GM21515 (cell line): ENCODE results near the gene LRRC3C.

Experiments used
- ATAC-seq: cut with Tn5 transposase; IDR thresholded peaks from one replicate; pipeline ENCODE4 v1.9.1; 2021; ENCODE audit not compliant: unreplicated experiment

LRRC3C gene

GRCh38 chr17:39974433-39974832 is 46.9 kb downstream of the LRRC3C start:
- ATAC-seq = no peak

- no peak for ATAC-seq
Measured at GRCh38 chr17:39975801-39976200, 48.3 kb downstream of the LRRC3C start.

GRCh38 chr17:39979016-39979670 is 51.6 kb downstream of the LRRC3C start:
- ATAC-seq = no peak

- ATAC-seq = peak; percentile 4
Measured at GRCh38 chr17:39979893-39980350, 52.4 kb downstream of the LRRC3C start.

- ATAC-seq = peak; percentile 86
Measured at GRCh38 chr17:39980351-39981206, 53.0 kb downstream of the LRRC3C start, which contains the start of gene PSMD3. TSS of gene PSMD3 (plus strand) at chr17:39980807. CDS start at chr17:39980971, 164 bp downstream.

- no peak for ATAC-seq
Measured at GRCh38 chr17:39981207-39981741, 53.7 kb downstream of the LRRC3C start.

- ATAC-seq = no peak
Measured at GRCh38 chr17:39981766-39982375, 54.3 kb downstream of the LRRC3C start.

- no peak for ATAC-seq
Measured at GRCh38 chr17:39988206-39988810, 60.8 kb downstream of the LRRC3C start.

- no peak for ATAC-seq
Measured at GRCh38 chr17:39994448-39994847, 66.9 kb downstream of the LRRC3C start.
